Activated T-cell treated with anti-CD3 and anti-CD28 coated beads for 1 hour (primary cell): ENCODE results near the gene GPRC5C.

Experiments used
- DNase-seq: peaks from one replicate; pipeline ENCODE4 v3.0.0-alpha.2; 2020; ENCODE audit warnings: low read depth

Gene GPRC5C, protein sequence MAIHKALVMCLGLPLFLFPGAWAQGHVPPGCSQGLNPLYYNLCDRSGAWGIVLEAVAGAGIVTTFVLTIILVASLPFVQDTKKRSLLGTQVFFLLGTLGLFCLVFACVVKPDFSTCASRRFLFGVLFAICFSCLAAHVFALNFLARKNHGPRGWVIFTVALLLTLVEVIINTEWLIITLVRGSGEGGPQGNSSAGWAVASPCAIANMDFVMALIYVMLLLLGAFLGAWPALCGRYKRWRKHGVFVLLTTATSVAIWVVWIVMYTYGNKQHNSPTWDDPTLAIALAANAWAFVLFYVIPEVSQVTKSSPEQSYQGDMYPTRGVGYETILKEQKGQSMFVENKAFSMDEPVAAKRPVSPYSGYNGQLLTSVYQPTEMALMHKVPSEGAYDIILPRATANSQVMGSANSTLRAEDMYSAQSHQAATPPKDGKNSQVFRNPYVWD

DNA sequence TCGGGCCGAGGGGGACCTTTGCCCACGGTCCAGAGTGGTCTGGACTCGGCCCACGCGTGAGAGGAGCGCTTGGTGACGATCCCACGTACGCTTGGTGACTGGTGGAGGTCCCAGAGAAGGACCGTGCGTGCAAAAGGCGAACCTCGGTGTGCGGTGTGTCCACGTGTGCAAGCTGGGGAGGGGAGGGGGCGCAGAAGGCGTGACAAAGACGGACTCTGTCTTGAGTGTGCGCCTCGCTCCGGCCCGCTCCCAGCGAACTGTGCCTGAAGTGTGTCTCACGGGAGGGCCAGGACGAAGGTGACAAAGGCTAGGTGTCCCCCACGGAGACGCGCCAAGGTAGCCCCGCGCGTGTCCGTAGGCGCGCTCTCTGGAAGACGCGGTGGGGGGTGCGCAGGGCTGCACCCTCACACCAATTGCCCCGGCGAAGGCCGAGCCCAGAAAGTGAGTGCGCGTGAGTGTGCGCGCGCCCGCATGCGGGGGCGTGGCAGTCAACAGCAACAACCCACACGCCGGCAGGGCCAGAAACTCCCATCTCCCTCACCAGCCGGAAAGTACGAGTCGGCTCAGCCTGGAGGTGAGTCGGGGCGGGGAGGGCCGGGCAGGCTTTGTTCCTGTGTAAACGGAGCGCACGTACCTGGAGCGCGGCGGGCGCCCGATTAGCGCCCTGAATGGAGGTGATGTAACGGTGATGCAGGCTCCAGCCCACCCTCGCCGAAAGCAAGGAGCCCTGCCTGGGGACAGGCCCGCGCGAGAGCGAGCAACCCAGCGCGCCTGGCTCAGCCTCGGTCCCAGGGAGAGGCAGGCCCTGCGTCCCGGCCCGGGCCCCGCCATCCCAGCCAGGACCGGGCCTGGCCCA lies at the start of gene GPRC5C:
TSS of gene GPRC5C (plus strand) at position 521 of the 856 bp plus-strand sequence. CDS start 7,689 bp downstream, outside the sequence.
- DNase-seq, result peak; percentile 20

DNA sequence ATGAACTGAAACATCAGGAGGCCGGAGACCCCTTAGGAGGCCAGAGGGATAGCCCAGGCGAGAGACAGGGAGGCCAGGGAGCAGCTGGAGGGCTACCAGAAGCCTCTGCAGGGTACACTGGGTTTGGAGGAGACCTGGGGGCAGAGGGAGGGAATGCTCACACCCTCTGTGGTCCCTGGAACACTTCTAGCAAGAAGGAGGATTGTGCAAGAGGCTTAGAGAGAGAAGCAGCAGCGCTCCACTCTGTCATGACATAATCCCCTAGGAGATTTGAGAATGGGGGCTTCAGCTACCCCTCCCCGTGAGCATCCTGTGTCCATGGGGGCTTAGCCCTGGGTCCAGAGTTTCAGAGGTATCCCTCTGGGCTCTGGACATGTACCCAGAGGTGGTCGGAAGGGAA lies 48.7 kb upstream of the GPRC5C start:
- no peak for DNase-seq

DNA sequence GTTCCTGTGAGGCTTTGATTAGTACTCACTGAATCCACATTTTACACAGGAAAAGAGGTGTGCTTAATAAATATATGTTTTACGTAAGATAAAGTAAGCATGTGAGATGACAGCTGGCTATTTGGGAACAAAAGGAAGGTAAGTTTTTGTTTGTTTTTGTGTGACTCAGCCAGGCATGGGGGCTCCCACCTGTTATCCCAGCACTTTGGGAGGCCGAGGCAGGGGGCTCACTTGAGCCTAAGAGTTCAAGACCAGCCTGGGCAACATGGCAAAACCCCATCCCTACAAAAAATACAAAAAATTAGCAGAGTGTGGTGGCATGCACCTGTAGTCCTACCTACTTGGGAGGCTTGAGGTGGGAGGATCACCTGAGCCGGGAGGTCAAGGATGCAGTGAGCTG lies 46.7 kb upstream of the GPRC5C start:
- no peak for DNase-seq

DNA sequence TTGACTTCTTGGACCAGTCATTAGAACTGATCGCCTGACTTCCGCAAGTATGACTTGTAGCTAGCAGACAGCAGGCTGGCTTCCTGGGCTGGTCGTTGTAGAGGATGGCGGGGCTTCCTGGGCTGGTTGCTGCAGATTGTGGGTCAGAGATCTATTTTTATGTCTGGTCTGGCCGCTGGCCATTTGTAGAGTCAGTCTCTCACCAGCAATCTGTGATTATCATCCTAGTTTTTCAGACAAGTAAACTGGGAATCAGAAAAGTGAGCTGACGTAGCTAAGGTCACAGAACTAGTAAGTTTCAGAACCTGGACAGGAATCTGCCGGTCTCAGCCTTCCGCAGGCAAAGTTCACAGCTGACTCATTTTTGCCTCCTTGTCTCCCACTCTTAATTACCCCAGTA lies 45.5 kb upstream of the GPRC5C start:
- no peak for DNase-seq

DNA sequence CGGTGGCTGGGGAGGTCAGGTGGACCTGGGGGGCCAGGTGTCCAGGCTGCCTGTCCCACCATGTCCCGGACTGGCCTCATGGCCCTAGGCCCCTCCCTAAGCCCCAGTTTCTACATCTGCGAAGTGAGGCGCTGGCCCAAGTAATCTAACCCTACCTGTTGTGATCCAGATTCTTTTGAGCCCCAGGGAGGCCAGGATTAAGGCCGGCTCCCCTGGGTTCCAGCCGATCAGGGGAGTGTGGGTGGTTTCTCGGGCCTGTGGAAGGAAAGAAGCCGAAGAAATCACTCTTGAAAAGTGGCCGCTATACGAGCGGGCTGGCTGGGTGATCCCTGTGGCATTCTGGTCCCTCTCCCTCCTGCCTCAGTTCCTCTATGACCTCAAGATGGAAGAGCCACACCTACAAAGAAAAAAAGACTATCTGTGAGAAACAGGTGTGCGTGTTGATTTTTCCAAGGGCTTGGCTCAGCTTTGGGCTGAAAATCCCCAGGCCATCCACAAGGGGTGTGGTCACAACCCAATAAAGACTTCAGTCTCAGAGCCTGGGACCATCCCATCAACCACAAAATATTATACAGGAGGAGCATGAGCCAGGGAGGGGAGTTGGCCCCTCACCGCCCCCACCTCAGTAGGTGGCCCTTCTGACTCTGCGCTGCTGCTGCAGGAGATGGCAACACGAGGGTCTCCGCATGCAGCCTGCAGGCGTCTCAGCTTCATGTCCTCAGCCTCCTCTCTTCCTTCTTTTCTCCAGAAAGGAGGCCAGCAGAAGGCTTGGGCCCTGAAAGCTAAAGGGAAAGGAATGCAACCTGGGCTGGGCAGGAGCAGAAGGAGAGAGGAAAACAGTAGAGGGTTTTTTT lies 44.3 kb upstream of the GPRC5C start:
- no peak for DNase-seq

DNA sequence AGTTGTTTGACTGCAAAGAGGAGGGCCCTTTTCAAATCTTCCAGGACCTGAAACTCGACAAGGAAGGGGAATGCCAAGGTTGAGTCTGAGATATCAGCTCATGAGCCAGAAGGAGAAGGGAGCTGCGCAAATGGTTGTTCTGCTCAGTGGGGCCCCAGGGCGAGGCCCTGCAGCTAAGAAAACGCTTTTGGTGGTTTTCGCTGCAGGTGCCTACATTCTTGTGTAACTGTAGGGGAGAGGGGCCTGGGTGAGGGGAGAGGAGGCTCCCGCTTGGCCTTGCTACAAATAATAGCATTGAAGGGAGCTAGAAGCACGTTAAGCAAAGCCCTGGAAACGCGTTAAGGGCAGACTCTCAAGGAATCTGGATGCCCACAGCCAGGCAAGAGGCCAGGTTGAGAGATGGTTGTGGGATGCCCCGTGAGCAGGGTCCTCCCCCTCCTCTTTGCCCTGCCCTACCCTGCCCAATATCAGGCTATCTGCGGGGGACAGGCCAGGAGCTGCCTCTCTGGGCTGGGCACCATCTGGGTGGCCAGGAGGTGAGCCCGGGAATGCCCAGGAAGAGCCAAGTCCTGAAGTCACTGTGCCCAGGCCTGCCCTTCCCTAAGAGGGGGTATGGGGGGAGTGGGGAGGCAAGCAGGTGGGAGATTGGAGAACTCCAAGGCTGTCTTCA lies 42.7 kb upstream of the GPRC5C start:
- no peak for DNase-seq

DNA sequence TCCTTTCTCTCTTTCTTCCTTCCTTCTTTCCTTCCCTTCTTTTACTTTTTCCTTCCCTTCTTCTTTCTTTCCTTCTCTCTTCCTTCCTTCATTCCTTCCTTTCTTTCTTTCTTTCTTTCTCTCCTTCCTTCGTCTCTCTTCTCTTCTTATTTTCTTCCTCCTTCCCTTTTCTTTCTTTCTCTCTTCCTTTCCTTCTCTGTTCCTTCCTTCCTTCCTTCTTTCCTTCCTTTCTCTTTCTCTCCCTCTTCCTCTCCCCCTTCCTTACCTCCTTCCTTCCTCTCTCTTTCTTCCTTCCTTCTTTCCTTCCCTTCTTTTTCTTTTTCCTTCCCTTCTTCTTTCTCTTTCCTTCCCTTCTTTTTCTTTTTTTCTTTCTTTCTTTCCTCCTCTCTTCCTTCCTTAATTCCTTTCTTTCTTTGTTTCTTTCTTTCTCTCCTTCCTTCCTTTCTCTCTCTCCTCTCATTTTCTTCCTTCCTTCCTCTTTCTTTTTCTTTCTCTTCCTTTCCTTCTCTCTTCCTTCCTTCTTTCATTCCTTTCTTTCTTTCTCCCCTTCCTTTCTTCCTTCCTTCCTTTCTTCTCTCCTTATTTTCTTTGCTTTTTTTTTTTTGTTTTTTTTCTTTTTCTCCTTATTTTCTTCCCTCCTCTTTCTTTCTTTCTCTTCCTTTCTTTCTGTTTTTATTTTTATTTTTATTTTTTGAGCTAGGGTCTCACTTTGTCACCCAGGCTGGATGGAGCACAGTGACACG lies 41.8 kb upstream of the GPRC5C start:
- no peak for DNase-seq

DNA sequence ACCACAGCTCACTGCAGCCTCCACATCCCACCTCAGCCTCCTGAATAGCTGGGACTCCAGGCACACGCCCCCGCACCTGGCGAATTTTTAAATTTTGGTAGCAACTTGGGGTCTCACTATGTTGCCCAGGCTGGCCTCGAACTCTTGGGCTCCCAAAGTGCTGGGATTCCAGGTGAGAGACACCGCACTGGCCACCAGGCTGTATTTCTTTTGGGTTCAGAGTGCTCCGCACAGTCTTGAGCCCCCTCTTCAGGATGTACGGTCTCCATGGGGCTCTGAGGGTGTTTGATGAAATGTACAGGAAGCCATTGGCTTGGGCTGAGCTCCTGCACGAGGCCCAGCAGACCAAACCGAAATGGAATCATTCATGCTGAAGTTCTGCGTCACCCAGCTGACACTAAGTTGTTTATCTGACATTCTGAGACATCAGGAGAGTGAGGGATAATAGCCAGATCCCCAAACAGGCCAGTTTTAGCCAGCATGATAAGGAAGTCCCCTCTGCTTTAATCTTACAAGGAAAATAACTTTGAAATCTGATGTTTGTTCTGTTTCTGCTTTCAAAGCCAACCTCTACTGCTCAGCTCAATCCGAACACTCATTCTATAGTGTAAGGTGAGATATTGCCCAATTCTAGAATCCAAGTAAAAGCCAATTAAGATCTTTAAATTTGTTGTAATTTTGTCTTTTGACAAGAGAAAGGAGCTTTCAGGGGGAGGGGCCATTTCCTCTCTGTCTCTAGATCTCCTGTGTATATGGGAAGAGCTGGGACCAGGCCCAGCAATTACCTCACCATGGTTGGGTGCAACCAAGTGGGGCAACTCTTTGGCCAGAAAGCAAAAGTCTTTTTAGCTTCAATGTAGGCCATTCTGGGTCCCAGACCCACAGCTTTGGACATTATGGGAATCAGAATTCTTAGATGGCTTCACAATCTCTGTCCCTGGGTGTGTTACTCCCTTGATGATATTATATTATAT lies 40.9 kb upstream of the GPRC5C start:
- DNase-seq, result no peak

DNA sequence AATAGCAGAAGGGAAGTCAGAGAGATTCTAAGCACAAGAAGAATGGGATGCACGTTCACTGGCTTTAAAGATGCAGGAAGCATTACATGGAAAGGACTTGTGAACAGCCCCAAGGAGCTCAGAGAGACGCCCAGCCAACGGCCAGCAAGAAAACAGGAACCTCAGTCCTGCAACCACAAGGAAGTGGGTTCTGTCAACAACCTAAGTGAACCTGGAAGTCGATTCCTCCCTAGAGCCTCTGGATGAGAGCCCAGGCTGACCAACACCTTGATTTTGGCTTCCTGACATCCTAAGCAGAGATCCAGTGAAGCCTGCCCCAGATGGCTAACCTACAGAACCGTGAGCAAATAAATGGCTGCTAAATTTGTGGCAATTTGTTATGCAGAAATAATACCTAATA lies 40.1 kb upstream of the GPRC5C start:
- no peak for DNase-seq

DNA sequence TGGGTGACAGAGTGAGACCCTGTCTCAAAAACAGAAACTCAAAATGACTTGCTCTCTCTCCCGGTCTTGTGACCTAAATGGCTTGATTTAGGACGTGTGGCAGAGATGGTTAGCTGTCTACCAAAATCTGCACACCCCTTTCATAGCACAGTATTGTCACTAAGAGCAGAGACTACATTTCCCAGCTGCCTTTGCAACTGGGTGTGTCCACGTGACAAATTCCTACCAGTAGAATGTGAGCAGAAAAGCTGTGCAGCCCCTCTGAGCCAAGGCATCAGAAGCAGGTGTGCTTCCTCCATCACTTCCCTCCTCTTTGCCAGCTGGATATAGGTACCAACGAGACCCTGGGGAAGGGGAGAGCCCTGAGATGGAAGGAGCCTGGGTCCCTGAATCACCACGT lies 39.0 kb upstream of the GPRC5C start:
- no peak for DNase-seq

DNA sequence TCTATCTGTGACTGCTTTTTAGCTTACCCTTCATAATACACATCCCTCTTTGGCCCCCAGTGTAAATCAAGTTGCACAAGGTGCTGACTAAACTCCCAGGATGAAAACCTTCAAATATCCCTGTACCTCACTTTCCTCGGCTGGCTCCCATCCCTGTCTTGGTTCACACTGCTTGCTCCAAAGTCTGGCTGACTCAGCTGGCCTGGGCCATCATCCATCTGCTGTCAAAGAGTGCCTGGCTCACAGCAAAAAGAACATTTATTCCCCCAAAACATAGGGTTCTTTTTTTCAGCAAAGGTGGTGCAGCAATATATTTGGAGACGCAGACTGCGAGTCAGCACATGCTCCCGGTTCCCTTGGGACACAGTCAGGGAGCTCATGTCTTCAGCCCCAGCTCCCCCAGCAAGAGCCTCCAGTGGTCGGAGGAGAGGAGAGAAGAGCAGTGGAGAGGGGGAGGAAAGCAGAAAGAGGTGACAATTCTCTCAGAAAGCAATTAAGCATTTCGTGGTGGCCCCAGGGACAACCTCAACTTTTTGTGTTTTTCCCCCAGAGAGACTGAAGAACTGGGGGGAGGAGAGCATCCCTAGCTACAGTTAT lies 38.4 kb upstream of the GPRC5C start:
- no peak for DNase-seq

DNA sequence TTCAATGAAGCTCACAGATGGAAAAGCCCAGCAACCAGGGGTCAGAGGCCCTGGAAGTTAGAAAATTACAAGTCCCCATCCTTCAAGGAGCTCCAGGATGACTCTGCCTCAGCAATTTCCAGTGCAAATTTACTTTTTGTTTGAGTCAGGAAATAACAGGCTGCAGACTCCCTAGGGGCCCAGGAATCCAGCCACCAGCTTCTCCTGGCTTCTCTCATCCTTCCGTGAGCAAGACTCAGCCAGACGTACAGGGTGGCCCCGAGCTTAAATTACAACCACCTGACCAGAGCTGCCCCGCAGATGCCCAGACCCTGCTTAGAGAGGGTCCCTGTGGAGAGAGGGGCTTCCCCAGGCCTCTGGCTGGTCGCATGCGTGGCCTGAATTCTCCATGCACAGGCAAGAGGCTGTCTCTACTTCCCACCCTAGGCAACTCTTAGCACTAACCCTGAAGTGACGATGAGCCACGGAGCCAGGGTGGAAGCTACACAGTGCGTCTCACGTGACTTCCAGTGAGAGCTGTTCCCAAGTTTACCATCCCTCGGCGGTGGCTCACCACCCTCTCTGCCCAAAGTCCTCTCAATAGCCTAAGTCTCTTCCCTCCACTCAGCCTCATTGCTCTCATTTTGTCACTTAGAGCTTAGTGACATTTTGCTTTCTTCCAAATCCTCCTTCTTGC lies 37.5 kb upstream of the GPRC5C start:
- DNase-seq, result no peak

DNA sequence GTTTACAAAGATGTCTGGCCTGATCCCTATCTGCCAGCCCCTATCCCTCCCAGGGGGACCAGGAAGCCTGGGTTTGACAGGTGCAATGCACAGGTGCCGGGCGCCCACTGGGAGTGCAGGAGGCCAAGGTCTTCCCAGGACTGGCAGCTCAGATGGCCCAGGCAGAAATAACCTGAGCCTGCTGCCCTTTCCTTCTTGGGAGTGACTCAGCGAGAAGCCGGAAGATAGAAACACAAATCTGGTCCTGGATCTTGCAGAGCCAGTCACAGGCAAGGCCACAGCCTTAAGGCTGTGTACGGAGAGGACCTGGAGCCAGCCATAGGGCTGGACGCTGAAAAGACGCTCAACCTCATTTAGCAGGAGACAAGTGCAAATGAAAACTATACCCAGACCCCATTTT lies 36.9 kb upstream of the GPRC5C start:
- DNase-seq, result no peak

DNA sequence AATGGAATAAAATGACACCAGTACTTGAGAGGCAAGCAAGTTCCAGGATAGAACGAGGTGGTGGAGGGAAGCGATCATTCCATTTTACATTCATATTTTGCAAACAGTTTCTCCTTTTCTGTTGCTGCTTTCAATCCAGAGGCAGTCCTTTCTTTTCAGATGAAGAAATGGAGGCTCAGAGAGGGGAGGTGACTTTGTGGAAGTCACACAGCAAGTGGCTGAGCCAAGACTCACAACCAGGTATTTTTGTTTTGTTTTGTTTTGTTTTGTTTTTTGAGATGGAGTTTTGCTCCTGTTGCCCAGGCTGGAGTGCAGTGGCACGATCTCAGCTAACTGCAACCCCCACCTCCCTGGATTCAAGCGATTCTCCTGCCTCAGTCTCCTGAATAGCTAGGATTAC lies 35.3 kb upstream of the GPRC5C start:
- no peak for DNase-seq

DNA sequence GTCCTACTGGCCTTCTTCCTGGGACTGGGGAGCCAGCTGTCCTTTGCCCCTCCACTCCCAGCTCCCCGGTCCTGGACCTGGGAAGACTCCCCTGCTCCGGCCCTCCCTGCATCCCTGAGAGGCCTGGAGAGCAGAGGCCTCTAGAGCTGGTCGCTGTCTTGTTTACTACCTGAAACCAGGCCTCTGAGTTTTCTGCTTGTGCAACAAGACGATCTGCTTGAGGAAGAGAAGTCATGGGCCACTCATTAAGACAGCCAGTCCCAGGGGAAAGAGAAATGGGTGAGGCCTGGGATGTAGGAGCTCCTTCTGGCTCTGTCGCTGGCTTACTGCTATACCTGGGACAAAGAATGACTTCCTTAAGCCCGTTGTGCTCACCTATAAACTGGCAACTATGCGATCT lies 29.8 kb upstream of the GPRC5C start:
- DNase-seq, result no peak

DNA sequence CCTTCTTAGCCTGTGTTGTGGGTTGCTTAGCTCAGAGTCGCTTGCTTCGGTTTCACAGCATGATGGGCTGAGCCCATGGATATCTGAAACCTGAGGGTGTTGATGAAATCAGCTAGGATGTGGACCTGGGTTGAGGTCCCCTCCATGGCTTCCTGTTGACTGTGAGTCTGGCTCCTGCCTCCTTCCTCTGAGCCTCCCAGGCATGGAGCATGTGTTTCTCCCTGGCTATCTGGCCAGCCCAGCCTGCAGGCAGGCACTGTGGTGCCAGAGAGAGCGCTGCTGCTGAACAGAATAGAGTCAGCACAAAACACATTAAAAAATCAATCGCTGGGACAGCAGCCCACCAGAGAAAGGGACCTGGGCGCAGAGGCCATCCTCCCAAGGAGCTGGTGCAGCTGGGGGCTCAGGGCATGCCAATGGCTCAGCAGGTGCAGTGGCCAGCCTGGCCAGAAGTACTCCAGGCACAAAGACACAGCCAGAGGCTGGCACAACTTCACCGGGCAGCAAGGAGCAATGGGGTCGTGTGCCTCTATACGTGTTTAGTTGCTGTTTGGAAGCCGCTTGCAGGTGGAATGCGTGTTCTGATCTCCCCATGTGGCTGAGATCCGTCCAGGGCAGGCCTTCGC lies 28.3 kb upstream of the GPRC5C start:
- no peak for DNase-seq

DNA sequence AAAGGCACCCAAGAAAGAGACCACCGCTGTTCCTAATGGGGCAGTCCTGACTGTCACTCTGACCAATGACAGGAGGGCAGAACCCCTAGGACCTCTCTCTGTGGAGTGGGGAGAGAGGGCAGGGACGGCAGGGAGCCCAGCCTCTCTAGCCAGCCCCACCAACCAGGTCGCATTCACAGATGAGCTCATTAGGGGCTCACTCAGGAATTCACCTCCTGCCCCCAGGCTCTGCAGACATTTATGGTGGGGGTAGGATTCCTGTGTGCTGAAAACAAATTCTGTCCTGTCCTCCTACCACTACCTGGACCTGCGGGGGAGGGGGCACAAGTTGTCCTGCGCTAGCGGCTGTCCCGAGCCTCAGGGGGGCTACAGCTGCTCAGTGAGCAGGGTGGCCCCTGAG lies 27.7 kb upstream of the GPRC5C start:
- DNase-seq, result no peak

DNA sequence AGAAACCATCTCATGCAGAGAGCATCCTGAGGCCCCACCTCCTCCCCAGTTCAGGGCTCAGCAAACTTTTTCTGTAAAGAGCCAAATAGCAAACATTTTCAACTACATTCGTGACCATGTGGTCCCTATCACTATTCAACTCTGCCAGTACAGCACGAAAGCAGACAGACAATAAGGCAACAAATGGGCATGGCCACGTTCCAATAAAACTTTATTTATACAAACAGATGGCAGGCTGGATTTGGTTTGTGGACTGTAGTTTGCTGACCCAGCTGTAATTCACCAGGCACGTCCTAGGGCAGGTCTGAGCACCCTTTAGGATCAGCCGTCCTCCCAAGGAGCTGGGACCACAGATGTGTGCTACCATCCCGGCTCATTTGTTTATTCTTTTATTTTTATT lies 27.1 kb upstream of the GPRC5C start:
- DNase-seq, result no peak
